Measurements from ENCODE around the gene ZNF577. TPM values are rescaled to one million over a fixed set of nuclear protein-coding genes. Genes with fewer than 3 reads are reported as not detected.

Gene ZNF577
- total and polyA plus RNA-seq, 11 donors = 6.2 to 12.8 (median 8.3) TPM

DNA sequence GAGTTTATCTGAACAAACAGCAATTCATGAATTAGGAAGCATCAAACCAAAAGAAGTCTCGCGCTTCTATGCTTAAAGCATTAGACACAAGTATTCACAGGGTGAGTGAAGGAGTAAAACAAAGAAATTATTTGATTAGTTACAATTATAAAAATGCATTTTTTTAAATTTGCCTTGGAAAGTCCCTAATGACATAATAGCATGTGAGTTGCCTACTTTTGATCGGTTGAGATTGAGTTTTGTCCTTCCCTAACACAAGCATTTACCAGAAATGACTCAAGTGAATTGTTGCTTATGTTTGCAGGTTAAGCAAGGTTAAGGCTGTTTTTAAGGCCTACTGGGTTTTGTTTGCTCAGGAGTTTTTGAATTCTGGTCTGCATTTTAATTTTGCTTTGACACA, 17.5 kb upstream of the ZNF577 start:
- DNase-seq (no peak), ATAC-seq (no peak)
- H3K27ac ChIP-seq = peak overlapping the region in 5 of 12 donors; percentile 67 to 89 (median 86)
- 30 to 38% (median 33%) methylated on average over 3 of the region's 3 CpGs for WGBS, 4 donors
- peaks cover 0 to 38% (median 10%) of the 10 kb centered on the region in 9 donors for H3K27me3 ChIP-seq
- H3K9me3 ChIP-seq = peaks cover 0 to 45% (median 2%) of the 10 kb centered on the region in 12 donors
- H3K4me3 ChIP-seq = peak overlapping the region in 10 of 12 donors; percentile 68 to 93 (median 76)
- peaks cover 0 to 15% (median 9%) of the 10 kb centered on the region in 12 donors for H3K4me1 ChIP-seq
- intact Hi-C loops (cut with DNase I) = loop anchor here in 2 of 10 donors (2.0 kb wide), 1 partner anchor 22 kb away; the partner anchor contains the start of gene ZNF613 (in 2 of the 2)
- H3K36me3 ChIP-seq = peaks cover 0 to 4% (median 0%) of the 10 kb centered on the region in 9 donors
- TF ChIP-seq POLR2A (IDR thresholded peaks at IDR 0.05) = no peak
- TF ChIP-seq, protein P1, sequence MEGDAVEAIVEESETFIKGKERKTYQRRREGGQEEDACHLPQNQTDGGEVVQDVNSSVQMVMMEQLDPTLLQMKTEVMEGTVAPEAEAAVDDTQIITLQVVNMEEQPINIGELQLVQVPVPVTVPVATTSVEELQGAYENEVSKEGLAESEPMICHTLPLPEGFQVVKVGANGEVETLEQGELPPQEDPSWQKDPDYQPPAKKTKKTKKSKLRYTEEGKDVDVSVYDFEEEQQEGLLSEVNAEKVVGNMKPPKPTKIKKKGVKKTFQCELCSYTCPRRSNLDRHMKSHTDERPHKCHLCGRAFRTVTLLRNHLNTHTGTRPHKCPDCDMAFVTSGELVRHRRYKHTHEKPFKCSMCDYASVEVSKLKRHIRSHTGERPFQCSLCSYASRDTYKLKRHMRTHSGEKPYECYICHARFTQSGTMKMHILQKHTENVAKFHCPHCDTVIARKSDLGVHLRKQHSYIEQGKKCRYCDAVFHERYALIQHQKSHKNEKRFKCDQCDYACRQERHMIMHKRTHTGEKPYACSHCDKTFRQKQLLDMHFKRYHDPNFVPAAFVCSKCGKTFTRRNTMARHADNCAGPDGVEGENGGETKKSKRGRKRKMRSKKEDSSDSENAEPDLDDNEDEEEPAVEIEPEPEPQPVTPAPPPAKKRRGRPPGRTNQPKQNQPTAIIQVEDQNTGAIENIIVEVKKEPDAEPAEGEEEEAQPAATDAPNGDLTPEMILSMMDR (IDR thresholded peaks at IDR 0.05) = no peak

DNA sequence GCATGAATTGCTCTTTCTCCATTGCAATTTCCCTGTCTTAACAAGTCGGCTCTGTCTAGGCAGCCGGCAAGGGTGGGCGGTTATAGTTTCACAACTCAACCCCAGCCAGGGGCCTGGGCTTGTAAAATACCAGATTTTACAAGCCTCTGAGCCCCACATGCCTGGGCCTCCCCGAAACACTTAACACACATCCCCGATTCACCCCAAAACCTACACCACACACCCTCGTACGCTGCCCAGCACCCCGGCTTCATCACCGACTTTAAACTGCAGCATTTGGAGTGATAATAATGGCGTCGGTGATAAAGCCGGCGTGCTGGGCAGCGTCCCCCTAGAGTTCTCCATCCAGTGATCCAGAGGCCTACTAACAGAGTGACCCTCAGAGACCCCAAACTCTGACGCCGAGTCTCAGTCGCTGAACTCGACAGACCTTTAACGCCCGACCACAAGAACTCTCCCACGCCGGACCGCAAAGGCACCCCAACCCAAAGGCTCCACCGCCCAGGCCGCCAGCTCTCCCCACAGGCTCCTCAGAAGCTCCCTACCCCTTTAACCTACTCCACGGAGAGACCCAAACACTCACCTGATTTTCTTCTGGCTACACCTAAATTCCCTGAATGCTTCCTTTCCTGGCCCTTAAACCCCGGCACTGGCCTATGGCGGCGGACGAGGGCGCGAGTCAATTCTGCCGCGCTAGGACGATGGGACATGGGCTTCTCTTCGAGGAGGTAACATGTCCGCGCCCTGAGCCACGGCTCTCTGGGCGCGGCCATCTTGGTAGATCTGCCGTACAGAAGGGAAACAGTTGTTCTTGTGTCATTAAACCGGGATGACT, 16.8 kb upstream of the ZNF577 start, which contains the start of gene ZNF649:
TSS of gene ZNF649 (minus strand) at position 687 of the 835 bp plus-strand sequence. CDS start 4,910 bp downstream, outside the sequence.
- WGBS, 4 donors = 0 to 1% (median 0%) methylated on average over 43 of the region's 43 CpGs
- TF ChIP-seq, protein P1 (IDR thresholded peaks at IDR 0.05) = peak in 4 of 12 donors; percentile 12 to 32 (median 23)
- no peak for TF ChIP-seq POLR2A (IDR thresholded peaks at IDR 0.05)
- H3K9me3 ChIP-seq = peaks cover 0 to 48% (median 4%) of the 10 kb centered on the region in 12 donors
- peaks cover 0 to 33% (median 10%) of the 10 kb centered on the region in 9 donors for H3K27me3 ChIP-seq
- DNase-seq (peak; percentile 84 to 91 (median 86)), ATAC-seq (peak; percentile 98 to 100 (median 100))
- intact Hi-C loops (cut with DNase I) = loop anchor here in 2 of 10 donors (2.0 kb wide), 1 partner anchor 22 kb away; the partner anchor contains the start of gene ZNF613 (in 2 of the 2)
- H3K36me3 ChIP-seq = peaks cover 0 to 11% (median 5%) of the 10 kb centered on the region in 9 donors
- peaks cover 0 to 15% (median 9%) of the 10 kb centered on the region in 12 donors for H3K4me1 ChIP-seq
- peak within 1 kb of the TSS; percentile 60 to 93 (median 76) for H3K4me3 ChIP-seq
- H3K27ac ChIP-seq = peak within 1 kb of the TSS; percentile 18 to 89 (median 86)

DNA sequence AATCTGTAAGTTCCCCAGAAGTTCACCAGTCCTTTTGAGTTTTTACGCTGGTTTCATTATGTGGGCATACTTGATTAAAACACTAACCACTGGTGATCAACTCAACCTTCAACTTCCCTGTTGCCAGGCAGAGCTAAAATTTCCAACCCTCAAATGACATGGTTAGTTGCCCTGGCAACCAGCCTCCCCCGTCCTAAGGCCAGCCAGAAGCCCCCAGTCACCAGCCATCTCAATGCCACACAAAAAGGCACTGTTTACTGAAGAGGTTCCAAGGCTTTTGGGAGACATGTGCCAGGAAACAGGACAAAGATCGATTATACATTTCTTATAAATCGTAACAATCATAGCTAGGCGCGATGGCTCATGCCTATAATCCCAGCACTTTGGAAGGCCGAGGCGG, 15.4 kb upstream of the ZNF577 start:
- Histone ChIP-seq H3K4me3 (peak overlapping the region in 9 of 12 donors; percentile 68 to 93 (median 76)), H3K9me3 (peaks cover 0 to 54% (median 4%) of the 10 kb centered on the region in 12 donors), H3K4me1 (peaks cover 0 to 15% (median 9%) of the 10 kb centered on the region in 12 donors), H3K27ac (peak overlapping the region in 1 of 12 donors; percentile 86), H3K36me3 (peaks cover 5 to 24% (median 18%) of the 10 kb centered on the region in 9 donors), H3K27me3 (peaks cover 0 to 21% (median 5%) of the 10 kb centered on the region in 9 donors)
- no peak for TF ChIP-seq POLR2A (IDR thresholded peaks at IDR 0.05)
- TF ChIP-seq, protein P1 (IDR thresholded peaks at IDR 0.05) = no peak
- ATAC-seq (no peak), DNase-seq (no peak)
- 77 to 80% (median 78%) methylated on average over 8 of the region's 8 CpGs for WGBS, 4 donors
- intact Hi-C loops (cut with DNase I) = no loop called here

DNA sequence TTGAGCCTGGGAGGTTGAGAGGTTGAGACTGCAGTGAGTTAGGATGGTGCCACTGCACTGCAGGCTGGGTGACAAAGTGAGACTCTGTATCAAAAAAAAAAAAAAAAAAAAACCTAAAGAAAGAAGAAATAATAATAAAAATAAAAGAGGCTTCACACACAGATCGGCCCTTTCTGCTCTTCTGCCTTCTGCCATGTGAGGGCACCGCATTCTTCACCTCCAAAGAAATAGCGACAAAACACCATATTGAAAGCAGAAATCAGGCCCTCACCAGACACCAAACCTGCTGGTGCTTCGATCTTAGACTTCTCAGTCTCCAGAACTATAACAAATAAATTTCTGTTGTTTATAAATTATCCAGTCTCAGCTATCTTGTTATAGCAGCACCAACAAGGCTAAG, 14.1 kb upstream of the ZNF577 start:
- Histone ChIP-seq H3K4me1 (peaks cover 0 to 15% (median 9%) of the 10 kb centered on the region in 12 donors), H3K27me3 (peaks cover 0 to 9% (median 0%) of the 10 kb centered on the region in 9 donors), H3K9me3 (peaks cover 0 to 62% (median 4%) of the 10 kb centered on the region in 12 donors), H3K36me3 (peaks cover 5 to 38% (median 30%) of the 10 kb centered on the region in 9 donors), H3K27ac (no peak overlapping the region), H3K4me3 (no peak overlapping the region)
- intact Hi-C loops (cut with DNase I) = no loop called here
- ATAC-seq (no peak), DNase-seq (no peak)
- 90 to 95% (median 94%) methylated on average over 4 of the region's 4 CpGs for WGBS, 4 donors
- TF ChIP-seq, protein P1 (IDR thresholded peaks at IDR 0.05) = no peak
- TF ChIP-seq POLR2A (IDR thresholded peaks at IDR 0.05) = no peak

Data from heart left ventricle (tissue), 16 donors.